ENCODE results near the gene MROH2A. TPM values are rescaled to one million over a fixed set of nuclear protein-coding genes. Genes with fewer than 3 reads are reported as not detected.
A peak's percentile ranks its signal among the peaks of the same experiment; 100 is the strongest.
"Not testable (repeated sequence)": the region's sequence is repeated elsewhere in the genome, so short reads cannot be mapped to it uniquely, and the experiment has no call there.

The MROH2A gene
- 2.4 and 2.8 TPM in 2 replicates for total RNA-seq (2014; rRNA removed; shearing (Covaris generic))

- no peak for DNase-seq (ENCODE audit: low spot score)
These were observed at the start of gene MROH2A for GRCh38 chr2:233778030-233778429. Gene MROH2A (plus strand): TSS chr2:233778330. CDS start chr2:233779359, 1,029 bp downstream.

GRCh38 chr2:233728723-233729301, 49.3 kb upstream of the MROH2A start, which contains the start of gene UGT1A3:
Gene UGT1A3 (plus strand): TSS chr2:233729042. CDS start chr2:233729127, 85 bp downstream.
- DNase-seq (ENCODE audit: low spot score), result no peak

GRCh38 chr2:233736868-233737653, 41.1 kb upstream of the MROH2A start:
- DNase-seq (ENCODE audit: low spot score), result not testable (repeated sequence)

- no peak for DNase-seq (ENCODE audit: low spot score)
These were observed 37.3 kb upstream of the MROH2A start for GRCh38 chr2:233740870-233741269.

- no peak for DNase-seq (ENCODE audit: low spot score)
These were observed 34.5 kb upstream of the MROH2A start for GRCh38 chr2:233743464-233744259.

GRCh38 chr2:233745073-233745755, 32.9 kb upstream of the MROH2A start:
- no peak for DNase-seq (ENCODE audit: low spot score)

DNA sequence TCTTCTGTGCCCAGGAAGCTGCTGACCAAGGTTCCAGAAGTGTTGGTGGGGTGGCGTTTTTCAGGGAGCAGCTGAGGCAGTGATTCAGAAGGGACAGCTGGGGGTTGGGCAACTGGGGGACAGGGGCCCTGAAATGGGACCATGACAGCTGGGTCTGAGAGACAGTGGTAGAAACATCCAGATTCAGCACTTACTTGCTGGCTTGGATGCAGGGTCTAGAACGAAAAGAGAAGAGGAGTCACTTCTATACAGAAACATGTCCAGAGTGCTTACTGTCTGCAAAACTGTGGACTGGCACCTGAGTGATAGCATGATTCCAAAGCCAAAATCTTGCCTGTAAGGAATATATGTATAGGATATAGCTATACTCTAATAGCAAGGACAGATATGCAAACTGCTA, 32.3 kb upstream of the MROH2A start:
- DNase-seq (ENCODE audit: low spot score), result not testable (repeated sequence)

- no peak for DNase-seq (ENCODE audit: low spot score)
These were observed 31.5 kb upstream of the MROH2A start for GRCh38 chr2:233746475-233747282.

DNA sequence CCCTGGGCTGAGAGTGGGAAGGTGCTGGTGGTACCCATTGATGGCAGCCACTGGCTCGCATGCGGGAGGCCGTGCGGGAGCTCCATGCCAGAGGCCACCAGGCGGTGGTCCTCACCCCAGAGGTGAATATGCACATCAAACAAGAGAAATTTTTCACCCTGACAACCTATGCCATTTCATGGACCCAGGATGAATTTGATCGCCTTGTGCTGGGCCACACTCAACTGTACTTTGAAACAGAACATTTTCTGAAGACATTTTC, 30.9 kb upstream of the MROH2A start:
- no peak for DNase-seq (ENCODE audit: low spot score)

- peak; percentile 17 for DNase-seq (ENCODE audit: low spot score)
These were observed 27.4 kb upstream of the MROH2A start for GRCh38 chr2:233750689-233751088.

- DNase-seq (ENCODE audit: low spot score), result not testable (repeated sequence)
These were observed 26.7 kb upstream of the MROH2A start for GRCh38 chr2:233751212-233752009.

GRCh38 chr2:233754872-233755611, 23.1 kb upstream of the MROH2A start:
- DNase-seq (ENCODE audit: low spot score), result no peak

GRCh38 chr2:233756429-233757081, 21.6 kb upstream of the MROH2A start:
- DNase-seq (ENCODE audit: low spot score), result peak; percentile 10

- DNase-seq (ENCODE audit: low spot score), result no peak
These were observed 20.0 kb upstream of the MROH2A start for GRCh38 chr2:233758141-233758540.

GRCh38 chr2:233758849-233759248, 19.3 kb upstream of the MROH2A start:
- no peak for DNase-seq (ENCODE audit: low spot score)

DNA sequence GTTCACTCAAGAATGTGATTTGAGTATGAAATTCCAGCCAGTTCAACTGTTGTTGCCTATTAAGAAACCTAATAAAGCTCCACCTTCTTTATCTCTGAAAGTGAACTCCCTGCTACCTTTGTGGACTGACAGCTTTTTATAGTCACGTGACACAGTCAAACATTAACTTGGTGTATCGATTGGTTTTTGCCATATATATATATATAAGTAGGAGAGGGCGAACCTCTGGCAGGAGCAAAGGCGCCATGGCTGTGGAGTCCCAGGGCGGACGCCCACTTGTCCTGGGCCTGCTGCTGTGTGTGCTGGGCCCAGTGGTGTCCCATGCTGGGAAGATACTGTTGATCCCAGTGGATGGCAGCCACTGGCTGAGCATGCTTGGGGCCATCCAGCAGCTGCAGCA, 18.1 kb upstream of the MROH2A start, which contains the start of gene UGT1A1:
Gene UGT1A1, plus strand, starts transcription at position 228 of the 400 bp plus-strand sequence. Its CDS starts 18 bp downstream, at position 246.
- DNase-seq (ENCODE audit: low spot score), result peak; percentile 86

DNA sequence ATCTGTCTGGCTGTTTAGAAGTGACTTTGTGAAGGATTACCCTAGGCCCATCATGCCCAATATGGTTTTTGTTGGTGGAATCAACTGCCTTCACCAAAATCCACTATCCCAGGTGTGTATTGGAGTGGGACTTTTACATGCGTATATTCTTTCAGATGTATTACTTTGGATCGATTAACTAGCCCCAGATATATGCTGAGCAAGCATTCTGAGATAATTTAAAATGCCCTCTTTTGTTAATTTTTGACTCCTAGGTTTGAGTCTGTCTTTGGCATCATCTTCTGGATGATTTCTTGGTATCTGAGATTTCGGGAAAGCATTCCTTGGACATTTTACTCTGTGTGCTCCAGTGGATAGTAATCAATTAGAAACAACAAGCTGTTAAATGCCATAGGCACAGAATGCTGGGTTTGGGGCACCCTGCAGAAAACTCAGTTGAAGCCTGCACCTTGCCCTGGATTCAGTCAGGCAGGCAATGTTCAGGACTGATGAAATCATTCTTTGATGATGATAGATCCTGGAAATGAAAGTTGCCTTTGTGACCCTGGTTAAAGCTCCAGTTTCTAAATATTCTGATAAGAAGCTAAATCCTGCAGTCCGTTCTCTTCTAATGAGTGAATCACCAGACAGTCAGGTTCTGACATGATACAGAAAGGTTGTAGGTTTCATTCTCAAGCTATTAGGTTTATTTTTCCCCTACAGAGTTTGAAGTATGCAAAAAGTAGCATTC, 16.9 kb upstream of the MROH2A start:
- no peak for DNase-seq (ENCODE audit: low spot score)

- no peak for DNase-seq (ENCODE audit: low spot score)
These were observed 13.9 kb upstream of the MROH2A start for GRCh38 chr2:233764264-233764663.
